Epithelial cell of esophagus (primary cell): Measurements from ENCODE around the gene KLHL29.

ENCODE experiments used
- DNase-seq: peaks from one replicate; pipeline ENCODE4 v3.0.0; 2010; ENCODE audit warnings: low read depth
- H3K4me3 ChIP-seq: 2 replicates; pipeline ENCODE4 v1.5.1; 2011; ENCODE audit warnings: mild to moderate bottlenecking, low read length, control low read depth
- CTCF ChIP-seq: IDR thresholded peaks from 2 replicates; pipeline ENCODE4 v1.5.1; 2011; ENCODE audit warnings: low read depth, mild to moderate bottlenecking, low read length, control low read depth, inconsistent platforms; ENCODE audit not compliant: insufficient read depth; ENCODE audit errors: missing control alignments

KLHL29 gene

DNA sequence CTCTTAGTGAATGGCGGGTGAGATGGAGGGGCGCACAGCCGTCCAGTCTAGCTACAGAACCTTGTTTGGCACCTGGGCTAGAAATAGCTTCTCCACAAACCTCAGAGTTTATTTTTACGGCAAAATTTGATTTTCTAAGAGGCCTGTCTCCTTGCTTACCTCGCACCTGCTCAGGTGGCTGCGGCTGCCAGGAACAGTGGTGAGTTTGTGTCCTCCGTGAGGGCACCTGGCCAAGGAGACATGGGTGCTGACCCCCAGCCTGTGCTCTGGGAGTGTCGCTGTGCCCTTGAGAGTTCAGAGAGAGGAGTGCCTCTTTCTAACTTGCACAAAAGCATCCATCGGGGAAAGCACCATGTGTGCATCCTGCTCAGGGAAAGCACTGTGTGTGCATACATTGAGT lies 97.2 kb downstream of the KLHL29 start:
- H3K4me3 ChIP-seq = no peak overlapping the region
- no peak for TF ChIP-seq CTCF
- DNase-seq = no peak

- no peak for DNase-seq
- TF ChIP-seq CTCF = no peak
Observed at GRCh38 chr2:23482607-23483006, 97.6 kb downstream of the KLHL29 start.

DNA sequence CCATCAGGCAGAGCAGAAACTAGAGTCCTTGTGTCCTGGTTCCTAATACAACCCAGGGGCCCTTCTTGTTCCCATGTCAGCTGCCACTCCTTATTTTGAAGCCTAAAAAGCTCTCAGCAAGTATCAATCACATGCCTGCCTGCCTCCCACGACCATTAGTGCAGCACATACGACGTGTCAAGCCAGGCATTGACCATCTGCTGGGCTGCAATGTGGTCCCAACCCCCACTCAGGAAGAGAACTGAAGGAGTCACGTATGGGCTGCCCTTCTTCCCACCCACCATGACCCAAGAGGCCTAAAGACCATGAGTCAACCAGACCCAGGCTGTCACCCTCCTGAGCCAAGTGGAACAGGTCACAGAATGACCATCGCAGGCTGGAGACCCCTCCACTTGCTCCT lies 98.8 kb downstream of the KLHL29 start:
- TF ChIP-seq CTCF = no peak
- no peak for DNase-seq
- no peak overlapping the region for H3K4me3 ChIP-seq

More at GRCh38 chr2:23482607-23483006, 97.6 kb downstream of the KLHL29 start:
- no peak overlapping the region for H3K4me3 ChIP-seq

- H3K4me3 ChIP-seq = no peak overlapping the region
- TF ChIP-seq CTCF = no peak
- DNase-seq = no peak
Observed at GRCh38 chr2:23484275-23484674, 99.3 kb downstream of the KLHL29 start.

DNA sequence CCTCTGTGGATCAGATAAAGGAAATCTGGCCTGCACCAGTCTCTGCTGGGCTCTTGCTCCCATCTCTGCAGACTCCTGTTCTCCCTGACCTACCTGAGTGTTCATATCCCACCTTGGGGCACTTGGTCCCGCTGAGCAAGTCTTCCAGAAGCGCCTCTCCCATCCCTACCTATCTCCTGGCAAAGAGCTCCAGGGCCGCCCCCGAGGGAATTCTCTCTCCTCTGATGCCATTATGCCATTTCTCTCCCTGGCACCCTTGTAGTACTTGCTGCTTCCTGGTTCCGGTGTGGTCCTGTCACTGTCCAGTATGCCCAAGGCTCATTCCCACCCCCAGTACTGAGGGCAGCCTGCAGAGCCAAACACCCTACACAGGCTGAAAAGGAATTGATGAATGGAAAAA lies 99.8 kb downstream of the KLHL29 start:
- DNase-seq = no peak
- TF ChIP-seq CTCF = no peak

DNA sequence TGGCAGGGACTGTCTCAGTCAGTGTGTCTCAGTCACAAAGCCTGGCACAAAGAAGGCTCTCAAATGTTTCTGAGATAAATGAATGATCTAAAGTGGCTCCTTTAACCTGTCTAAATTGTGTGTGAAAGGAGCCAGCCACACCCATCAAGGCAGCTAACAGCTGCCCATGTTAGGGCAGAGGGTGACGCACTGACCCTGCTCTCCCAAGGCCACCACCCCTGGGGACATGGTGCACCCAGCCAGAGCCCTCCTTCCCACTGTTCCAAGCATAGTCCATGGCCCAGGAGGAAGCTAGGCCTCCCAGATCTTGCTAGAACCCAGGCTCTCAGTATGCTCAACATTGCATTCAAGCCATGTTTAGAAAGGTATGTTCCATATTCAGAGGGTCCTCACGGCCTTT lies 100.3 kb downstream of the KLHL29 start:
- H3K4me3 ChIP-seq = no peak overlapping the region
- TF ChIP-seq CTCF = no peak
- DNase-seq = no peak

More for the DNA sequence above, 99.8 kb downstream of the KLHL29 start:
- H3K4me3 ChIP-seq = no peak overlapping the region

DNA sequence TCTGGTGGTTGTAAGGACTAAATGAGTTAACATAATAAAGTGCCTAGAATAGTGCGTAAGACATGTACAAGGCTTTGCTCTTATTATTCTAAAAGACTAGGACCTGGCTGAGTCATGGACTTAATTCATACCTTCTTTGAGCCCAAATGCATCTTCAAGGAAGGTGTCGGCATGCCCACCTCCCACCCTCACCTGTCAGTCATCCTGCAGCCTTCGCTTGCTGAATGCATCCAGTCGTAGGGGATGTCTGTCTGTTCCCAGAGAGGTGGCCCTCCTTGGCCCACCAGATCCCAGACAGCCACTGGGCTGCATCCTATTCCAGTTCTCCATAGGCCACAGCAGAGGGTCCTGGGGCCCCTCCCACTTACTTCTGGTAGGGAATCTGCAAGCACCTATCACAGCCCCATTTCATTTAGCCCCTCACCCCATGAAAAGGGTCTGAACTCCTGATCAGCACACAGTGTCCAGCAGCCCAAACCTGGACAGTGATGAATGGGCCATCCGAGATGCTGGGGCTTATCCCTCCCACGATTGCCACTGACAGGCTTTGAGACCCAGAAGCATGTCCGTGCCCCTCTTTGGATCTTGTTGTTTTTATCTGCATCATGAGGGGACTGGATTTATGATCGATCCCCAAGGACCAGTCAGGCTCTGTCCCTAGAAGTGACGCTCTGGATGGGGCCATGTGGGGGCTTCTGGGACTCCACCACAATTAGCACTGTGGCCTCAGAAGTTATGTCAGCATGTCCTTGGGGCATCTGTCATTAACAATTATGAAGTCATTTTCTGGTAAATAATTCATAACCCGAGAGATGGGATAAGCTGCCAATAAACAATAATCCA lies 101.1 kb downstream of the KLHL29 start:
- DNase-seq = no peak
- no peak overlapping the region for H3K4me3 ChIP-seq
- TF ChIP-seq CTCF = no peak
